Measurements from ENCODE around the gene SLAMF7. TPM values are rescaled to one million over a fixed set of nuclear protein-coding genes. Genes with fewer than 3 reads are reported as not detected.

The SLAMF7 gene
- total RNA-seq, 1 experiment from 2014 or later, result 0.24 TPM

GRCh38 chr1:160744852-160745520, 5.9 kb downstream of the SLAMF7 start:
- H3K4me3 ChIP-seq (ENCODE audit: insufficient read depth, low read depth, low read length), result no peak overlapping the region
- DNase-seq, result no peak
- H3K27me3 ChIP-seq (ENCODE audit: control insufficient read depth, insufficient read depth, low read length), result no peaks in the 10 kb centered on the region; the same call in 1 of the 2 replicates
- H3K36me3 ChIP-seq (replicated peaks; ENCODE audit: control insufficient read depth, insufficient read depth, low read length), result no peaks in the 10 kb centered on the region

- H3K4me3 ChIP-seq (ENCODE audit: insufficient read depth, low read depth, low read length), result no peak overlapping the region
- H3K27me3 ChIP-seq (ENCODE audit: control insufficient read depth, insufficient read depth, low read length), result no peaks in the 10 kb centered on the region; the same call in 1 of the 2 replicates
- H3K36me3 ChIP-seq (replicated peaks; ENCODE audit: control insufficient read depth, insufficient read depth, low read length), result no peaks in the 10 kb centered on the region
- DNase-seq, result no peak
Measured at GRCh38 chr1:160745551-160745950, 6.5 kb downstream of the SLAMF7 start.

- H3K4me3 ChIP-seq (ENCODE audit: insufficient read depth, low read depth, low read length), result no peak overlapping the region
- no peak for DNase-seq
Measured at GRCh38 chr1:160746836-160747500, 7.9 kb downstream of the SLAMF7 start.

GRCh38 chr1:160747717-160748116, 8.7 kb downstream of the SLAMF7 start:
- DNase-seq, result no peak
- no peak overlapping the region for H3K4me3 ChIP-seq (ENCODE audit: insufficient read depth, low read depth, low read length)
- no peaks in the 10 kb centered on the region for H3K36me3 ChIP-seq (replicated peaks; ENCODE audit: control insufficient read depth, insufficient read depth, low read length)
- no peaks in the 10 kb centered on the region; the same call in 1 of the 2 replicates for H3K27me3 ChIP-seq (ENCODE audit: control insufficient read depth, insufficient read depth, low read length)

More at GRCh38 chr1:160746836-160747500, 7.9 kb downstream of the SLAMF7 start:
- no peaks in the 10 kb centered on the region; the same call in 1 of the 2 replicates for H3K27me3 ChIP-seq (ENCODE audit: control insufficient read depth, insufficient read depth, low read length)
- H3K36me3 ChIP-seq (replicated peaks; ENCODE audit: control insufficient read depth, insufficient read depth, low read length), result no peaks in the 10 kb centered on the region

GRCh38 chr1:160748181-160748877, 9.3 kb downstream of the SLAMF7 start:
- Histone ChIP-seq H3K4me3 (ENCODE audit: insufficient read depth, low read depth, low read length) (no peak overlapping the region), H3K36me3 (replicated peaks; ENCODE audit: control insufficient read depth, insufficient read depth, low read length) (no peaks in the 10 kb centered on the region), H3K27me3 (ENCODE audit: control insufficient read depth, insufficient read depth, low read length) (no peaks in the 10 kb centered on the region; the same call in 1 of the 2 replicates)
- DNase-seq, result peak; percentile 5

- Histone ChIP-seq H3K4me3 (ENCODE audit: insufficient read depth, low read depth, low read length) (no peak overlapping the region), H3K27me3 (ENCODE audit: control insufficient read depth, insufficient read depth, low read length) (no peaks in the 10 kb centered on the region; the same call in 1 of the 2 replicates)
- no peak for DNase-seq
Measured at GRCh38 chr1:160748878-160749269, 9.8 kb downstream of the SLAMF7 start.

GRCh38 chr1:160750608-160751007, 11.6 kb downstream of the SLAMF7 start:
- DNase-seq, result no peak
- Histone ChIP-seq H3K27me3 (ENCODE audit: control insufficient read depth, insufficient read depth, low read length) (no peaks in the 10 kb centered on the region; the same call in 1 of the 2 replicates), H3K36me3 (replicated peaks; ENCODE audit: control insufficient read depth, insufficient read depth, low read length) (no peaks in the 10 kb centered on the region), H3K4me3 (ENCODE audit: insufficient read depth, low read depth, low read length) (no peak overlapping the region)

More at GRCh38 chr1:160748878-160749269, 9.8 kb downstream of the SLAMF7 start:
- no peaks in the 10 kb centered on the region for H3K36me3 ChIP-seq (replicated peaks; ENCODE audit: control insufficient read depth, insufficient read depth, low read length)

- Histone ChIP-seq H3K4me3 (ENCODE audit: insufficient read depth, low read depth, low read length) (no peak overlapping the region), H3K27me3 (ENCODE audit: control insufficient read depth, insufficient read depth, low read length) (no peaks in the 10 kb centered on the region; the same call in 1 of the 2 replicates), H3K36me3 (replicated peaks; ENCODE audit: control insufficient read depth, insufficient read depth, low read length) (no peaks in the 10 kb centered on the region)
- DNase-seq, result no peak
Measured at GRCh38 chr1:160752406-160752805, 13.4 kb downstream of the SLAMF7 start.

GRCh38 chr1:160752924-160753323, 13.9 kb downstream of the SLAMF7 start:
- DNase-seq, result no peak
- Histone ChIP-seq H3K36me3 (replicated peaks; ENCODE audit: control insufficient read depth, insufficient read depth, low read length) (no peaks in the 10 kb centered on the region), H3K4me3 (ENCODE audit: insufficient read depth, low read depth, low read length) (no peak overlapping the region), H3K27me3 (ENCODE audit: control insufficient read depth, insufficient read depth, low read length) (no peaks in the 10 kb centered on the region; the same call in 1 of the 2 replicates)

GRCh38 chr1:160753594-160753993, 14.5 kb downstream of the SLAMF7 start:
- H3K4me3 ChIP-seq (ENCODE audit: insufficient read depth, low read depth, low read length), result no peak overlapping the region
- no peaks in the 10 kb centered on the region; the same call in 1 of the 2 replicates for H3K27me3 ChIP-seq (ENCODE audit: control insufficient read depth, insufficient read depth, low read length)
- H3K36me3 ChIP-seq (replicated peaks; ENCODE audit: control insufficient read depth, insufficient read depth, low read length), result no peaks in the 10 kb centered on the region
- DNase-seq, result no peak

- H3K27me3 ChIP-seq (ENCODE audit: control insufficient read depth, insufficient read depth, low read length), result no peaks in the 10 kb centered on the region; the same call in 1 of the 2 replicates
- no peak for DNase-seq
- H3K36me3 ChIP-seq (replicated peaks; ENCODE audit: control insufficient read depth, insufficient read depth, low read length), result no peaks in the 10 kb centered on the region
- no peak overlapping the region for H3K4me3 ChIP-seq (ENCODE audit: insufficient read depth, low read depth, low read length)
Measured at GRCh38 chr1:160755461-160755860, 16.4 kb downstream of the SLAMF7 start.

GRCh38 chr1:160755911-160756848, 17.1 kb downstream of the SLAMF7 start:
- H3K36me3 ChIP-seq (replicated peaks; ENCODE audit: control insufficient read depth, insufficient read depth, low read length), result no peaks in the 10 kb centered on the region
- H3K4me3 ChIP-seq (ENCODE audit: insufficient read depth, low read depth, low read length), result no peak overlapping the region
- no peaks in the 10 kb centered on the region; the same call in 1 of the 2 replicates for H3K27me3 ChIP-seq (ENCODE audit: control insufficient read depth, insufficient read depth, low read length)
- no peak for DNase-seq

- H3K27me3 ChIP-seq (ENCODE audit: control insufficient read depth, insufficient read depth, low read length), result no peaks in the 10 kb centered on the region; the same call in 1 of the 2 replicates
- no peak for DNase-seq
Measured at GRCh38 chr1:160756849-160757201, 17.8 kb downstream of the SLAMF7 start.

GRCh38 chr1:160758521-160758920, 19.5 kb downstream of the SLAMF7 start:
- H3K27me3 ChIP-seq (ENCODE audit: control insufficient read depth, insufficient read depth, low read length), result no peaks in the 10 kb centered on the region
- no peak for DNase-seq
- H3K36me3 ChIP-seq (replicated peaks; ENCODE audit: control insufficient read depth, insufficient read depth, low read length), result no peaks in the 10 kb centered on the region
- no peak overlapping the region for H3K4me3 ChIP-seq (ENCODE audit: insufficient read depth, low read depth, low read length)

More at GRCh38 chr1:160756849-160757201, 17.8 kb downstream of the SLAMF7 start:
- H3K36me3 ChIP-seq (replicated peaks; ENCODE audit: control insufficient read depth, insufficient read depth, low read length), result no peaks in the 10 kb centered on the region
- H3K4me3 ChIP-seq (ENCODE audit: insufficient read depth, low read depth, low read length), result no peak overlapping the region
